HCT116 (cell line): ENCODE results near the gene IGDCC3. TPM values are rescaled to one million over a fixed set of nuclear protein-coding genes. Genes with fewer than 3 reads are reported as not detected.

Source experiments
- ATAC-seq: fragments of 200-7000 bp; cut with Tn5 transposase; 2 replicates; pipeline ENCODE4 v1.9.1; 2020; ENCODE audit warnings: mild to moderate bottlenecking, moderate library complexity
- BruUV-seq: library from RNA; stranded (reverse); fragments of 400-500 nt; replicated peaks from 2 replicates; lab custom pipeline; 2021; lab: Mats Ljungman, UMichigan
- CTCF ChIA-PET: fragments of 300-600 bp; sonication (Branson Sonifier 250); formaldehyde crosslinking; loops from one replicate; lab custom pipeline; 2021; ENCODE audit warnings: antibody characterized with exemption; lab: Charles Lee
- POLR2A ChIA-PET: fragments of 300-600, 350-600 bp; sonication (Branson Sonifier 250); formaldehyde crosslinking; loops from one replicate; lab custom pipeline; 2021; ENCODE audit warnings: antibody characterized with exemption; lab: Charles Lee
- RAD21 ChIA-PET, 2 experiments: fragments of 300-600 bp; sonication (Branson Sonifier 250); formaldehyde crosslinking; loops; one replicate each; lab custom pipeline; 2023; ENCODE audit warnings: low total read pairs in 2 of 2; ENCODE audit not compliant: uncharacterized antibody in 2 of 2, unreplicated experiment in 2 of 2, low non-redundant PET in 1 of 2; lab: Charles Lee
- DNase-seq: peaks from one replicate; pipeline ENCODE4 v3.0.0-alpha.2; 2010; ENCODE audit warnings: low read depth, low spot score
- H2AFZ ChIP-seq: fragments of 200-600 bp; shearing (Covaris generic), sonication (generic); 2 replicates; pipeline ENCODE4 v1.6.1; 2017; ENCODE audit warnings: low read depth, mixed run types, mixed read lengths, antibody characterized with exemption, low read length; ENCODE audit not compliant: poor library complexity, severe bottlenecking
- H3K27ac ChIP-seq: 2 replicates; pipeline ENCODE4 v1.5.1; 2012; ENCODE audit warnings: low read depth, low read length
- H3K27me3 ChIP-seq: fragments of 200-600 bp; sonication (generic); 2 replicates; pipeline ENCODE4 v1.6.1; 2016; ENCODE audit warnings: mixed run types, low read length, mixed read lengths; ENCODE audit not compliant: insufficient read depth
- H3K36me3 ChIP-seq, 2 experiments: fragments of 200-500 bp in 1 of 2; fragments of 200-600 bp in 1 of 2; sonication (Bioruptor generic) in 1 of 2; sonication (generic) in 1 of 2; 2 replicates each; pipeline versions ENCODE4 v1.5.1 to v1.6.1; 2014 to 2016; ENCODE audit warnings: low read length in 2 of 2, inconsistent platforms in 1 of 2, mixed read lengths in 1 of 2, mixed run types in 1 of 2; ENCODE audit not compliant: insufficient read depth in 2 of 2, control insufficient read depth in 1 of 2
- H3K4me1 ChIP-seq, 2 experiments: fragments of 200-600 bp in 1 of 2; sonication (generic) in 1 of 2; 2 replicates each; pipeline versions ENCODE4 v1.5.1 to v1.6.1; 2012 to 2017; ENCODE audit warnings: low read length in 2 of 2, inconsistent platforms in 1 of 2, mild to moderate bottlenecking in 1 of 2, mixed read lengths in 1 of 2, mixed run types in 1 of 2, moderate library complexity in 1 of 2; ENCODE audit not compliant: insufficient read depth in 2 of 2, control insufficient read depth in 1 of 2
- H3K4me2 ChIP-seq: fragments of 200-600 bp; sonication (generic); 2 replicates; pipeline ENCODE4 v1.6.1; 2017; ENCODE audit warnings: mixed run types, low read length, mixed read lengths
- H3K4me3 ChIP-seq, 2 experiments: fragments of 200-600 bp in 1 of 2; sonication (generic) in 1 of 2; replicated peaks in 1 of 2; 2 replicates each; pipeline ENCODE4 v1.5.1; 2011 to 2016; ENCODE audit warnings: low read length in 2 of 2, control low read depth in 1 of 2, low read depth in 1 of 2, mild to moderate bottlenecking in 1 of 2, mixed read lengths in 1 of 2, mixed run types in 1 of 2
- H3K79me2 ChIP-seq: fragments of 200-600 bp; sonication (generic); 2 replicates; pipeline ENCODE4 v1.6.1; 2017; ENCODE audit warnings: mild to moderate bottlenecking, mixed run types, low read length, moderate library complexity, mixed read lengths; ENCODE audit not compliant: insufficient read depth
- H3K9ac ChIP-seq: fragments of 200-600 bp; sonication (generic); 2 replicates; pipeline ENCODE4 v1.6.1; 2016; ENCODE audit warnings: low read length, mixed read lengths
- H3K9me2 ChIP-seq: fragments of 200-600 bp; sonication (generic), shearing (Covaris generic); 2 replicates; pipeline ENCODE4 v1.6.1; 2017; ENCODE audit warnings: mixed run types, mild to moderate bottlenecking, moderate library complexity; ENCODE audit not compliant: insufficient read depth
- H3K9me3 ChIP-seq, 2 experiments: fragments of 200-500 bp in 1 of 2; fragments of 200-600 bp in 1 of 2; sonication (Bioruptor generic) in 1 of 2; sonication (generic) in 1 of 2; 2 replicates each; pipeline ENCODE4 v1.6.1; 2014 to 2017; ENCODE audit warnings: low read length in 2 of 2, mixed read lengths in 2 of 2, inconsistent platforms in 1 of 2, low read depth in 1 of 2, mild to moderate bottlenecking in 1 of 2, mixed run types in 1 of 2, moderate library complexity in 1 of 2; ENCODE audit not compliant: control insufficient read depth in 1 of 2, insufficient read depth in 1 of 2
- H4K20me1 ChIP-seq: fragments of 200-600 bp; sonication (generic), shearing (Covaris generic); 2 replicates; pipeline ENCODE4 v1.6.1; 2017; ENCODE audit warnings: mixed run types, mild to moderate bottlenecking, moderate library complexity; ENCODE audit not compliant: insufficient read depth
- CBX3 ChIP-seq: IDR thresholded peaks from 2 replicates; pipeline ENCODE4 v1.6.1; 2012; ENCODE audit warnings: low read depth
- CTCF ChIP-seq, 3 experiments: fragments of 200-600 bp in 1 of 3; sonication (generic) in 1 of 3; IDR thresholded peaks in 2 of 3; conservative IDR thresholded peaks in 1 of 3; 2 replicates each; pipeline ENCODE4 v1.5.1; 2012 to 2017; ENCODE audit warnings: low read depth in 2 of 3, low read length in 2 of 3, antibody characterized with exemption in 1 of 3, borderline replicate concordance in 1 of 3, control low read depth in 1 of 3, mild to moderate bottlenecking in 1 of 3, mixed read lengths in 1 of 3, mixed run types in 1 of 3, moderate library complexity in 1 of 3; ENCODE audit not compliant: insufficient read depth in 1 of 3
- EZH2 ChIP-seq: fragments of 200-600 bp; sonication (generic); IDR thresholded peaks from 2 replicates; pipeline ENCODE4 v1.6.1; 2017; ENCODE audit warnings: antibody characterized with exemption, mixed run types
- SIN3A ChIP-seq: IDR thresholded peaks from 2 replicates; pipeline ENCODE4 v1.6.1; 2012; ENCODE audit warnings: low read depth
- SRF ChIP-seq: IDR thresholded peaks from 2 replicates; pipeline ENCODE4 v1.6.1; 2012; ENCODE audit warnings: low read depth
- YY1 ChIP-seq: IDR thresholded peaks from 2 replicates; pipeline ENCODE4 v1.6.1; 2011; ENCODE audit warnings: low read length, low read depth, moderate library complexity, mild to moderate bottlenecking; ENCODE audit not compliant: insufficient replicate concordance; ENCODE audit errors: extremely low read depth
- intact Hi-C: fragments of 100-400 bp; cut with micrococcal nuclease; formaldehyde crosslinking; loops from 2 replicates; pipeline ENCODE4 v1.10.0; 2022
- total RNA-seq: library from RNA; stranded (reverse); gene quantifications from one replicate; pipeline ENCODE4 v1.2.1, GENCODE V29; 2021; ENCODE audit not compliant: unreplicated experiment

The IGDCC3 gene
- total RNA-seq, 1 experiment from 2014 or later: 0.44 TPM

DNA sequence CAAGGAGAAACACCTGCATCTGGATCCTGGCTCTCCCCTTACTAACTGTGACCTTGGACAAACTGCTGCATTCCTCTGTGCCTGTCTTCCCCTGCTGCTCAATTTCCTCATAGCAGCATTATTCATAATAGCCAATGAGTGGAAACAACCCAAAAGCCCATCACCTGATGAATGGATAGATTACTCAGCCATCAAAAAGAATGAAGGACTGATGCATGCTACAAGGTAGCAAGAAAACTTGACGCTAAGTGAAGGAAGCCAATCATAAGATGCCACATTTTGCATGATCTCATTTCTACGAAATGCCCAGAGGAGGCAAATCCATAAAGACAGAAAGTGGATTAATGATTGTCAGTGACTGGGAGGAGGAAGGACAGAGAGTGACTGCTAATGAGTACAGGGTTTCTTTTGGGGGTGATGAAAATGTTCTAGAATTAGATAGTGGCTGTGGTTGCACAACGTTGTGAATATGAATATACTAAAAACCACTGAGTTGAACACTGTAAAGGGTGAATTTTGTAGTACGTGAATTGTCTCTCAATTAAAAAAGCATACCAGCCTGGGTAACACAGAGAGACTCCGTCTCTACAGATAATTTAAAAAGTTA is 33.8 kb upstream of the IGDCC3 start (continued):
- TF ChIP-seq CTCF (IDR thresholded peaks at IDR 0.05 in 2 of 3, conservative IDR thresholded peaks at IDR 0.05 in 1 of 3; ENCODE audit: borderline replicate concordance in 1 of 3, insufficient read depth in 1 of 3, low read depth in 2 of 3, low read length in 2 of 3): no peak
- no peak for TF ChIP-seq SIN3A
- no peak for TF ChIP-seq EZH2

DNA sequence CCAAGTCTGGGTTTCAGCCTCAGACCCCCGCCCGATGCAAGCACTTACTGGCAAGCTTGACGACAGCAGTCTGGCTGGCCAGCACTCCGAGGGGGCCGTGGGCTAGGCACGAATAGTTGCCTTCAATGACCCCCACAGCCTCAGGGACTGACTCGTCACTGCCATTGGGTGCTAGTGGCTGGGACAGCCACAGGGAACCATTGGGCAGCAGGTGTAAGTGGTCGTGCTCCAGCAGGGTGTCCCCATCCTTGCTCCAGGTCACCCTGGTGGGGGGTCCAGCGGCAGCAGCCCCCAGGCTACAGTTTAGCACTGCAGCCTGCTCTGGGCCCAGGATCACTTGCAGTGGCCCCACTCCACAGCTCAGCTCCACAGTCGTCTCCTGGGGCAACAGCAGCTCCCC is 33.2 kb upstream of the IGDCC3 start:
- Histone ChIP-seq H3K9ac (no peak overlapping the region), H2AFZ (no peak overlapping the region), H3K36me3 (no peaks in the 10 kb centered on the region), H3K79me2 (no peaks in the 10 kb centered on the region), H3K4me3 (no peak overlapping the region), H3K27ac (no peak overlapping the region), H3K9me3 (no peaks in the 10 kb centered on the region), H3K27me3 (no peaks in the 10 kb centered on the region), H3K9me2 (no peaks in the 10 kb centered on the region), H3K4me2 (no peak overlapping the region), H3K4me1 (peaks cover 0 to 14% of the 10 kb centered on the region in 2 experiments; a peak in 1 of 4 replicates), H4K20me1 (no peaks in the 10 kb centered on the region)
- DNase-seq (no peak), ATAC-seq (no peak)
- no TSS peak for BruUV-seq
- intact Hi-C loops: no loop called here
- POLR2A ChIA-PET: no interaction called here
- RAD21 ChIA-PET: no interaction called here
- TF ChIP-seq SRF: no peak
- TF ChIP-seq CBX3: no peak
- TF ChIP-seq YY1: no peak
- CTCF ChIA-PET: no interaction called here
